ENCODE data around the gene CORO7.

DNA sequence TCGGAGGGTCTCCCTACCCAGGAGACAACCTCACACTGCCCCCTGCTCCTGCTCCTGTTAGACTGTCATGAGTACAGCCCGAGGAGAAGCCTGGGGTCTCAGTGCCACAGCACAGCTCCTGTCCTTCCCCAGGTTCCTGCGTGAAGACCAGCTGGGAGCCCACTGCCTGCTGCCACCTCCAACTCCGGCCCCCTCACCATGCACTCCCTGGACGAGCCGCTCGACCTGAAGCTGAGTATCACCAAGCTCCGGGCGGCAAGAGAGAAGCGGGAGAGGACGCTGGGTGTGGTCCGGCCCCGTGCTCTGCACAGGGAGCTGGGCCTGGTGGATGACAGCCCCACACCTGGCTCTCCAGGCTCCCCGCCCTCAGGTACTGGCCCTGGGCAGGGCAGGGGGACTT lies 84.3 kb downstream of the CORO7 start:
- TF ChIP-seq TAF1 (IDR thresholded peaks at IDR 0.05; ENCODE audit: low read depth, low read length) (no peak), SPI1 (IDR thresholded peaks at IDR 0.05; ENCODE audit: low read depth, low read length) (no peak)
